Neuronal stem cell (in vitro differentiated cells): ENCODE results near the gene DCUN1D2.

ENCODE experiments used
- DNase-seq: peaks from one replicate; pipeline ENCODE4 v3.0.0-alpha.2; 2013; ENCODE audit warnings: low spot score
- H2AFZ ChIP-seq: one replicate; pipeline ENCODE4 v1.6.1; 2013; ENCODE audit warnings: mild to moderate bottlenecking, low read length, inconsistent platforms
- H2AK5ac ChIP-seq: 2 replicates; pipeline ENCODE4 v1.6.1; 2013; ENCODE audit warnings: low read depth, mild to moderate bottlenecking, inconsistent platforms, low read length, moderate library complexity, mixed read lengths
- H2BK120ac ChIP-seq: 2 replicates; pipeline ENCODE4 v1.6.1; 2013; ENCODE audit warnings: low read depth, mild to moderate bottlenecking, inconsistent platforms, low read length, moderate library complexity, mixed read lengths
- H2BK12ac ChIP-seq: one replicate; pipeline ENCODE4 v1.6.1; 2013; ENCODE audit warnings: low read length, inconsistent platforms
- H2BK15ac ChIP-seq: 2 replicates; pipeline ENCODE4 v1.6.1; 2013; ENCODE audit warnings: mild to moderate bottlenecking, low read length, inconsistent platforms, mixed read lengths
- H2BK5ac ChIP-seq: one replicate; pipeline ENCODE4 v1.6.1; 2013; ENCODE audit warnings: inconsistent platforms, mild to moderate bottlenecking, low read length, moderate library complexity
- H3K14ac ChIP-seq: one replicate; pipeline ENCODE4 v1.6.1; 2013; ENCODE audit warnings: low read length, inconsistent platforms
- H3K18ac ChIP-seq: 2 replicates; pipeline ENCODE4 v1.6.1; 2013; ENCODE audit warnings: low read length, inconsistent platforms
- H3K23ac ChIP-seq: 2 replicates; pipeline ENCODE4 v1.6.1; 2013; ENCODE audit warnings: low read depth, mild to moderate bottlenecking, mixed read lengths, low read length, inconsistent platforms; ENCODE audit not compliant: poor library complexity
- H3K27ac ChIP-seq: replicated peaks from 3 replicates; pipeline ENCODE4 v1.5.1; 2013; ENCODE audit warnings: low read length, inconsistent platforms
- H3K27me3 ChIP-seq, 3 experiments: 2 replicates each; pipeline ENCODE4 v1.6.1; 2013; ENCODE audit warnings: low read length in 3 of 3, mild to moderate bottlenecking in 2 of 3, inconsistent platforms in 1 of 3, low read depth in 1 of 3, mixed read lengths in 1 of 3, moderate library complexity in 1 of 3; ENCODE audit not compliant: control insufficient read depth in 3 of 3, insufficient read depth in 3 of 3
- H3K36me3 ChIP-seq, 2 donors: replicated peaks in 1 of 2; 2 replicates each; pipeline ENCODE4 v1.6.1; 2013; ENCODE audit warnings: low read length in 2 of 2; ENCODE audit not compliant: control insufficient read depth in 2 of 2, insufficient read depth in 2 of 2
- H3K4ac ChIP-seq: 2 replicates; pipeline ENCODE4 v1.6.1; 2013; ENCODE audit warnings: inconsistent platforms, mild to moderate bottlenecking, low read length, moderate library complexity
- H3K4me1 ChIP-seq, 2 donors: 1 replicate in 1 of 2; 2 replicates in 1 of 2; pipeline ENCODE4 v1.6.1; 2013; ENCODE audit warnings: low read length in 2 of 2, low read depth in 1 of 2; ENCODE audit not compliant: control insufficient read depth in 2 of 2, insufficient read depth in 1 of 2
- H3K4me2 ChIP-seq: one replicate; pipeline ENCODE4 v1.6.1; 2013; ENCODE audit warnings: mild to moderate bottlenecking, low read length, inconsistent platforms; ENCODE audit not compliant: insufficient read depth, poor library complexity, severe bottlenecking
- H3K4me3 ChIP-seq, 2 donors: 2 replicates each; pipeline ENCODE4 v1.5.1; 2013; ENCODE audit warnings: low read length in 2 of 2, mild to moderate bottlenecking in 2 of 2, inconsistent platforms in 1 of 2, moderate library complexity in 1 of 2
- H3K79me1 ChIP-seq: one replicate; pipeline ENCODE4 v1.6.1; 2013; ENCODE audit warnings: low read depth, mild to moderate bottlenecking, inconsistent platforms, low read length, moderate library complexity
- H3K9ac ChIP-seq: one replicate; pipeline ENCODE4 v1.6.1; 2013; ENCODE audit warnings: mild to moderate bottlenecking, low read depth, low read length, inconsistent platforms; ENCODE audit not compliant: poor library complexity
- H3K9me3 ChIP-seq, 2 donors: replicated peaks in 1 of 2; 2 replicates each; pipeline versions ENCODE3 to v1.6.1; 2013; ENCODE audit warnings: low read length in 2 of 2, mild to moderate bottlenecking in 2 of 2, inconsistent platforms in 1 of 2, low read depth in 1 of 2, mixed read lengths in 1 of 2, moderate library complexity in 1 of 2; ENCODE audit not compliant: control insufficient read depth in 2 of 2, insufficient read depth in 1 of 2
- H4K8ac ChIP-seq: one replicate; pipeline ENCODE4 v1.6.1; 2013; ENCODE audit warnings: low read depth, mild to moderate bottlenecking, inconsistent platforms, low read length, moderate library complexity
- H4K91ac ChIP-seq: one replicate; pipeline ENCODE4 v1.6.1; 2013; ENCODE audit warnings: low read length, low read depth, mild to moderate bottlenecking, inconsistent platforms; ENCODE audit not compliant: poor library complexity
- WGBS, 2 donors: extraction: QIAGEN DNeasy Blood & Tissue Kit; methylation state at CpG; one replicate each; pipeline ENCODE4 v1.1.7; 2013; ENCODE audit warnings: missing lambda C conversion rate in 2 of 2, mixed read lengths in 1 of 2; ENCODE audit not compliant: insufficient read length in 2 of 2, insufficient replicate concordance in 1 of 2; ENCODE audit errors: extremely low coverage in 2 of 2; 5-methylcytosine and 5-hydroxymethylcytosine counted together

DCUN1D2 gene

GRCh38 chr13:113511361-113511760 lies 20.9 kb upstream of the DCUN1D2 start:
- Histone ChIP-seq H3K4ac (no peak overlapping the region), H3K4me2 (no peak overlapping the region), H3K4me1 (no peaks in the 10 kb centered on the region), H3K27me3 (no peaks in the 10 kb centered on the region), H3K79me1 (peaks cover 4% of the 10 kb centered on the region), H3K9me3 (no peaks in the 10 kb centered on the region), H4K8ac (no peak overlapping the region), H2AFZ (no peak overlapping the region), H3K23ac (no peak overlapping the region), H3K9ac (no peak overlapping the region), H2BK5ac (no peak overlapping the region), H2AK5ac (no peak overlapping the region), H2BK15ac (no peak overlapping the region), H3K18ac (no peak overlapping the region), H3K27ac (no peak overlapping the region), H3K36me3 (peaks cover 33 to 84% of the 10 kb centered on the region in 2 donors), H4K91ac (no peak overlapping the region), H2BK12ac (no peak overlapping the region), H3K4me3 (no peak overlapping the region), H3K14ac (no peak overlapping the region), H2BK120ac (no peak overlapping the region)
- WGBS, 2 donors: no CpG with 5 or more reads among the region's 15 CpGs
- no peak for DNase-seq

GRCh38 chr13:113510871-113511270 lies 20.4 kb upstream of the DCUN1D2 start:
- Histone ChIP-seq H3K4me2 (no peak overlapping the region), H4K91ac (no peak overlapping the region), H3K14ac (no peak overlapping the region), H2AFZ (no peak overlapping the region), H3K4me1 (no peaks in the 10 kb centered on the region), H3K4me3 (no peak overlapping the region), H2AK5ac (no peak overlapping the region), H3K36me3 (peaks cover 34 to 81% of the 10 kb centered on the region in 2 donors), H2BK120ac (no peak overlapping the region), H3K18ac (no peak overlapping the region), H3K27ac (no peak overlapping the region), H2BK12ac (no peak overlapping the region), H3K9me3 (no peaks in the 10 kb centered on the region), H3K4ac (no peak overlapping the region), H3K79me1 (peaks cover 5% of the 10 kb centered on the region), H3K9ac (no peak overlapping the region), H2BK15ac (no peak overlapping the region), H3K27me3 (no peaks in the 10 kb centered on the region), H2BK5ac (no peak overlapping the region), H3K23ac (no peak overlapping the region), H4K8ac (no peak overlapping the region)
- DNase-seq: no peak
- WGBS, 2 donors: no CpG with 5 or more reads among the region's 21 CpGs

- no peak for DNase-seq
- no peak overlapping the region for H2BK5ac ChIP-seq
- peaks cover 5% of the 10 kb centered on the region for H3K79me1 ChIP-seq
- H3K4ac ChIP-seq: no peak overlapping the region
- no peak overlapping the region for H3K14ac ChIP-seq
- H2BK15ac ChIP-seq: no peak overlapping the region
- H2BK120ac ChIP-seq: no peak overlapping the region
- H3K9me3 ChIP-seq: no peaks in the 10 kb centered on the region
- no peak overlapping the region for H2AFZ ChIP-seq
- no peak overlapping the region for H3K4me3 ChIP-seq
- H2AK5ac ChIP-seq: no peak overlapping the region
- no peak overlapping the region for H3K23ac ChIP-seq
- H3K4me1 ChIP-seq: no peaks in the 10 kb centered on the region
- WGBS, 2 donors: no CpG with 5 or more reads among the region's 10 CpGs
- no peak overlapping the region for H4K91ac ChIP-seq
- no peak overlapping the region for H4K8ac ChIP-seq
- H3K27ac ChIP-seq: no peak overlapping the region
- H3K27me3 ChIP-seq: no peaks in the 10 kb centered on the region
- H2BK12ac ChIP-seq: no peak overlapping the region
- no peak overlapping the region for H3K18ac ChIP-seq
- peaks cover 33 to 83% of the 10 kb centered on the region in 2 donors for H3K36me3 ChIP-seq
- no peak overlapping the region for H3K4me2 ChIP-seq
- no peak overlapping the region for H3K9ac ChIP-seq
These were observed 19.5 kb upstream of the DCUN1D2 start for GRCh38 chr13:113509989-113510388.

- H2BK5ac ChIP-seq: no peak overlapping the region
- no peak for DNase-seq
- H2AK5ac ChIP-seq: no peak overlapping the region
- H3K4ac ChIP-seq: no peak overlapping the region
- no peak overlapping the region for H2BK120ac ChIP-seq
- H3K4me3 ChIP-seq: no peak overlapping the region
- no peak overlapping the region for H4K8ac ChIP-seq
- H3K9me3 ChIP-seq: no peaks in the 10 kb centered on the region
- no peaks in the 10 kb centered on the region for H3K4me1 ChIP-seq
- no CpG with 5 or more reads among the region's 17 CpGs for WGBS, 2 donors
- no peak overlapping the region for H3K18ac ChIP-seq
- no peak overlapping the region for H3K27ac ChIP-seq
- no peak overlapping the region for H3K4me2 ChIP-seq
- H3K27me3 ChIP-seq: no peaks in the 10 kb centered on the region
- peaks cover 39 to 85% of the 10 kb centered on the region in 2 donors for H3K36me3 ChIP-seq
- H3K9ac ChIP-seq: no peak overlapping the region
- no peak overlapping the region for H4K91ac ChIP-seq
- no peak overlapping the region for H2AFZ ChIP-seq
- H3K79me1 ChIP-seq: peaks cover 5% of the 10 kb centered on the region
- no peak overlapping the region for H3K14ac ChIP-seq
- no peak overlapping the region for H2BK12ac ChIP-seq
- no peak overlapping the region for H2BK15ac ChIP-seq
- H3K23ac ChIP-seq: no peak overlapping the region
These were observed 18.2 kb upstream of the DCUN1D2 start for GRCh38 chr13:113508521-113509254.
